Glomerular endothelial cell (primary cell): Measurements from ENCODE around the gene AUTS2. TPM values are rescaled to one million over a fixed set of nuclear protein-coding genes. Genes with fewer than 3 reads are reported as not detected.

Experiments
- DNase-seq: peaks from one replicate; pipeline ENCODE4 v3.0.0-alpha.2; 2011; ENCODE audit warnings: low read depth, low spot score; ENCODE audit errors: extremely low read depth
- total RNA-seq: library from RNA; depleted of rRNA; stranded (reverse); fragments of >200 nt; gene quantifications from 2 replicates; pipeline ENCODE4 v1.2.3, GENCODE V29; 2015

The AUTS2 gene
- total RNA-seq, 1 donor from 2014 or later = 24.8 TPM

GRCh38 chr7:70836279-70836678, 1238.0 kb downstream of the AUTS2 start:
- DNase-seq = no peak

GRCh38 chr7:70836946-70837345, 1238.7 kb downstream of the AUTS2 start:
- no peak for DNase-seq

GRCh38 chr7:70837589-70837988, 1239.3 kb downstream of the AUTS2 start:
- DNase-seq = no peak

GRCh38 chr7:70838292-70838907, 1240.1 kb downstream of the AUTS2 start:
- no peak for DNase-seq
